Uterus (tissue), 4 donors: Measurements from ENCODE around the gene COL25A1. TPM values are rescaled to one million over a fixed set of nuclear protein-coding genes. Genes with fewer than 3 reads are reported as not detected.

Source experiments
- DNase-seq, 2 donors: peaks; one replicate each; pipeline ENCODE4 v3.0.0-alpha.2; 2019 to 2020
- H3K27ac ChIP-seq, 2 donors: fragments of 200-600 bp; sonication (generic); 1 replicate in 1 of 2; 2 replicates in 1 of 2; pipeline ENCODE4 v1.5.1; 2016 to 2018
- H3K27me3 ChIP-seq, 2 donors: fragments of 200-600 bp; sonication (generic); one replicate each; pipeline ENCODE4 v1.5.1; 2018 to 2019; ENCODE audit warnings: control low read depth in 1 of 2
- H3K36me3 ChIP-seq, 2 donors: fragments of 200-600 bp; sonication (generic); one replicate each; pipeline ENCODE4 v1.5.1; 2019; ENCODE audit warnings: control low read depth in 1 of 2
- H3K4me1 ChIP-seq, 2 donors: fragments of 200-600 bp; sonication (generic); one replicate each; pipeline ENCODE4 v1.5.1; 2018 to 2019; ENCODE audit warnings: control low read depth in 1 of 2
- H3K4me3 ChIP-seq, 2 donors: fragments of 200-600 bp; sonication (generic); 1 replicate in 1 of 2; 2 replicates in 1 of 2; pipeline ENCODE4 v1.5.1; 2018 to 2019; ENCODE audit warnings: mild to moderate bottlenecking in 1 of 2
- H3K9me3 ChIP-seq, 2 donors: fragments of 200-600 bp; sonication (generic); one replicate each; pipeline ENCODE4 v1.5.1; 2019; ENCODE audit warnings: control low read depth in 1 of 2
- POLR2A ChIP-seq, 2 donors: fragments of 450-650 bp; IDR thresholded peaks; one replicate each; pipeline ENCODE4 v1.6.1; 2016; ENCODE audit warnings: antibody characterized with exemption in 2 of 2, mild to moderate bottlenecking in 1 of 2, moderate library complexity in 1 of 2
- intact Hi-C: fragments of 100-400 bp; cut with DNase I; formaldehyde crosslinking; loops from one replicate; pipeline ENCODE4 v1.15.1; 2023; ENCODE audit warnings: low total_unique reads
- total RNA-seq, 4 donors: library from RNA; depleted of rRNA in 3 of 4; stranded (reverse); fragments of >200 nt in 3 of 4; gene quantifications; one replicate each; pipeline versions ENCODE4 v1.1.0 to v1.2.4, GENCODE V29; 2014 to 2023
- TF ChIP-seq, protein P1 (sequence below), 4 experiments: fragments of 200-600 bp in 2 of 4; fragments of 450-650 bp in 2 of 4; sonication (generic) in 2 of 4; IDR thresholded peaks; one replicate each; pipeline ENCODE4 v1.5.1; 2016 to 2019; ENCODE audit warnings: antibody characterized with exemption in 4 of 4, mild to moderate bottlenecking in 2 of 4, moderate library complexity in 1 of 4
- donor health status: DM: yes; HTN: yes; CAD: no.

Gene COL25A1
- total RNA-seq, 4 donors from 2014 or later, result 0.26 to 41.1 (median 1.8) TPM; not detected in 1

DNA sequence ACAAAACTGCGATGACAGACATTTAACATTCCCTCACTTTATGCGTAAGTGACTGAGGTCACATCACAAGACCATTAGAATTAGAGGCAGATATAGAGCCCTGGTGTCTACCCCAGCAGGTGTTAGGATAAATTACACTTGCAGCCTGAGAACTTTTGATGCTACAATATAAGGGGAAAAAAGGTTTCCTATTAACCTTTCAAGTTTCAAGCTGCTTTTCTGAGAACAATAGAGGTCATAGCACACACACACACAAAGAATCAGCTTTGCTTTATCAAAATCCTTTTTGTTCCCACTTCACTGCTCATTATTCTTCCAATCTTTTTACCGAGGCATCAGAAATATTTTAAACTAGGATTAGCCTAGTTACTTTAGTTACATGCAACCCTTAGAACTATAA is 119.8 kb downstream of the COL25A1 start:
- no peak for TF ChIP-seq POLR2A (IDR thresholded peaks at IDR 0.05)
- TF ChIP-seq, protein P1, sequence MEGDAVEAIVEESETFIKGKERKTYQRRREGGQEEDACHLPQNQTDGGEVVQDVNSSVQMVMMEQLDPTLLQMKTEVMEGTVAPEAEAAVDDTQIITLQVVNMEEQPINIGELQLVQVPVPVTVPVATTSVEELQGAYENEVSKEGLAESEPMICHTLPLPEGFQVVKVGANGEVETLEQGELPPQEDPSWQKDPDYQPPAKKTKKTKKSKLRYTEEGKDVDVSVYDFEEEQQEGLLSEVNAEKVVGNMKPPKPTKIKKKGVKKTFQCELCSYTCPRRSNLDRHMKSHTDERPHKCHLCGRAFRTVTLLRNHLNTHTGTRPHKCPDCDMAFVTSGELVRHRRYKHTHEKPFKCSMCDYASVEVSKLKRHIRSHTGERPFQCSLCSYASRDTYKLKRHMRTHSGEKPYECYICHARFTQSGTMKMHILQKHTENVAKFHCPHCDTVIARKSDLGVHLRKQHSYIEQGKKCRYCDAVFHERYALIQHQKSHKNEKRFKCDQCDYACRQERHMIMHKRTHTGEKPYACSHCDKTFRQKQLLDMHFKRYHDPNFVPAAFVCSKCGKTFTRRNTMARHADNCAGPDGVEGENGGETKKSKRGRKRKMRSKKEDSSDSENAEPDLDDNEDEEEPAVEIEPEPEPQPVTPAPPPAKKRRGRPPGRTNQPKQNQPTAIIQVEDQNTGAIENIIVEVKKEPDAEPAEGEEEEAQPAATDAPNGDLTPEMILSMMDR (IDR thresholded peaks at IDR 0.05), result no peak
- Histone ChIP-seq H3K4me3 (no peak overlapping the region), H3K36me3 (no peaks in the 10 kb centered on the region), H3K27me3 (no peaks in the 10 kb centered on the region), H3K4me1 (no peaks in the 10 kb centered on the region), H3K27ac (no peak overlapping the region), H3K9me3 (no peaks in the 10 kb centered on the region)
- no peak for DNase-seq
- intact Hi-C loops, result no loop called here

DNA sequence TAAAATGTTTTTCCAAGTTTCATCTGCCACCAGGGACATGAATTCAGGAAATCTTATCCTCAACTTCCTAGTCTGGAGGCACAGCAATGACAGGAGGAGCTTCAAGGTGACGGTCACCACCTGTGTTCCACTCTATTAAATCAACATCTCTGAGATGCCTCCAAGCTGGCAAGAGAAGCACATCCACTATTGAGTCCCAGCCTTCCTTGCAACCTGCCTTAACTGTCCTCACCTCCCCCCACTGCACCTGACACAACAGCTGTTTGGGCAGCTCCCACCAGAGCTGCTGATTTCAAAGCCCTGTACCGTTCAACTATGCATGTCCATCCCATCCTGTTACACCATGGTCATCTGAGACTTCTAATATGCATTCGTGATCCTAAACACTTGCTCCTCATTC is 123.4 kb downstream of the COL25A1 start:
- Histone ChIP-seq H3K27ac (no peak overlapping the region), H3K4me3 (no peak overlapping the region), H3K27me3 (no peaks in the 10 kb centered on the region), H3K36me3 (no peaks in the 10 kb centered on the region), H3K9me3 (no peaks in the 10 kb centered on the region), H3K4me1 (no peaks in the 10 kb centered on the region)
- no peak for DNase-seq
- intact Hi-C loops, result no loop called here
- TF ChIP-seq POLR2A (IDR thresholded peaks at IDR 0.05), result no peak
- TF ChIP-seq, protein P1 (IDR thresholded peaks at IDR 0.05), result no peak

- no peak overlapping the region for H3K4me3 ChIP-seq
- no peaks in the 10 kb centered on the region for H3K9me3 ChIP-seq
- no peak overlapping the region for H3K27ac ChIP-seq
- intact Hi-C loops, result no loop called here
- no peaks in the 10 kb centered on the region for H3K27me3 ChIP-seq
- no peaks in the 10 kb centered on the region for H3K36me3 ChIP-seq
- no peak for DNase-seq
- H3K4me1 ChIP-seq, result no peaks in the 10 kb centered on the region
- TF ChIP-seq, protein P1 (IDR thresholded peaks at IDR 0.05), result no peak
- TF ChIP-seq POLR2A (IDR thresholded peaks at IDR 0.05), result no peak
Observed at GRCh38 chr4:109177096-109177810, 125.2 kb downstream of the COL25A1 start.

- H3K27me3 ChIP-seq, result no peaks in the 10 kb centered on the region
Observed at GRCh38 chr4:109174224-109174953, 128.1 kb downstream of the COL25A1 start.

More at GRCh38 chr4:109174224-109174953, 128.1 kb downstream of the COL25A1 start:
- no peak for TF ChIP-seq POLR2A (IDR thresholded peaks at IDR 0.05)
- TF ChIP-seq, protein P1 (IDR thresholded peaks at IDR 0.05), result no peak
- Histone ChIP-seq H3K36me3 (no peaks in the 10 kb centered on the region), H3K4me1 (no peaks in the 10 kb centered on the region), H3K27ac (no peak overlapping the region), H3K9me3 (no peaks in the 10 kb centered on the region), H3K4me3 (no peak overlapping the region)
- no peak for DNase-seq
- intact Hi-C loops, result no loop called here
